HG03135 (cell line): ENCODE measurements around the gene RGS10.
"Not testable (repeated sequence)": the region's sequence is repeated elsewhere in the genome, so short reads cannot be mapped to it uniquely, and the experiment has no call there.

Experiments used
- ATAC-seq: cut with Tn5 transposase; IDR thresholded peaks from one replicate; pipeline ENCODE4 v1.9.1; 2021; ENCODE audit warnings: mild to moderate bottlenecking, moderate library complexity; ENCODE audit not compliant: unreplicated experiment

Gene RGS10

DNA sequence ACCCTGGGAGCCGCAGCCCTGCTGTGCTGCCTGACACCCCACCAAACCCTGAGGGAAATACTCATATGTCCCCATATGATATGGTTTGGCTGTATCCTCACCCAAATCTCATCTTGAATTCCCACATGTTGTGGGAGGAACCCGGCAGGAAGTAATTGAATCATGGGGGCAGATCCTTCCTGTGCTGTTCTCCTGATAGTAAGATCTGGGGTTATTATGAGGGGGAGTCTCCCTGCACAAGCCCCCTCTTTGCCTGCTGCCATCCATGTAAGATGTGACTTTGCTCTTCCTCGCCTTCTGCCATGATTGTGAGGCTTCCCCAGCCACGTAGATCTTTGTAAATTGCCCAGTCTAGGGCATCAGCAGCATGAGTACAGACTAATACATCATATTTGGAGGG, 68.7 kb downstream of the RGS10 start:
- ATAC-seq: no peak

GRCh38 chr10:119470920-119471702, 71.4 kb downstream of the RGS10 start:
- no peak for ATAC-seq

- no peak for ATAC-seq
Measured at GRCh38 chr10:119469846-119470245, 72.7 kb downstream of the RGS10 start.

DNA sequence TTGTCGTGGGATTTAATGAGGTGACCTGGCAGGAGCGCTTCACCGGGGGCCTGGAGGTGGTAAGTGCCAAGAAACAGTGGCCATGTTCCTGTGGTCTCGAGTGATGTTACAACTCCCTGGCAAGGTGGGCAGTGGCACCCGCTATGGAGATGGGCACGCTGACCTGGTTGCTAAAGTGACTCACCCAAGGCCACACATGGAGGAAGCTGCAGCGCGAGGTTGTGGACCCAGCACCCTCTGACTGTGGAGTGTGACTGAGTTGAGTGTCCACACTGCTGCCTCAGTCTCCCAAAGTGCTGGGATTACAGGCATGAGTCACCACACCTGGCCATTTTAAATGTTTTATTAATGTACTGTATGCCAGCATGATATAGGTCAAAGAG, 73.2 kb downstream of the RGS10 start:
- ATAC-seq: no peak

- ATAC-seq: no peak
Measured at GRCh38 chr10:119468542-119469324, 73.8 kb downstream of the RGS10 start.

GRCh38 chr10:119466655-119467054, 75.9 kb downstream of the RGS10 start:
- ATAC-seq: no peak

- no peak for ATAC-seq
Measured at GRCh38 chr10:119466076-119466475, 76.4 kb downstream of the RGS10 start.

DNA sequence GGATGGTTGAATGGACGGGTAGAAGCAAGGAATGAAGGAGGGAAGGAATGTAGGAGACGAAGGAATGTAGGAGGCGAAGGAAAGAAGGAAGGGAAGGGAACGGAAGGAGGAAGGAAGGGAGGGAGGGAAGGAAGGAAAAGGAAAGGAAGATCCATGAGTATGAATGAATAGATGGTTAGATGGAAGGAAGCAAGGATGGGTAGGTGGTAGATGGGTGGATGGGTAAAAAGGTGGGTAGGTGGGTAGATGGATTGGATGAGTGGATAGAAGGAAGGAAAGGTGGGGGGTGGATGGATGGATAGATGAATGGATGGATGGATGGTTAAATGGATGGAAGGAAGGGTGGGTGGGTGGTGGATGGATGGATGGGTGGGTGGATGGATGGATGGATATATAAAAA, 77.4 kb downstream of the RGS10 start:
- ATAC-seq: no peak

DNA sequence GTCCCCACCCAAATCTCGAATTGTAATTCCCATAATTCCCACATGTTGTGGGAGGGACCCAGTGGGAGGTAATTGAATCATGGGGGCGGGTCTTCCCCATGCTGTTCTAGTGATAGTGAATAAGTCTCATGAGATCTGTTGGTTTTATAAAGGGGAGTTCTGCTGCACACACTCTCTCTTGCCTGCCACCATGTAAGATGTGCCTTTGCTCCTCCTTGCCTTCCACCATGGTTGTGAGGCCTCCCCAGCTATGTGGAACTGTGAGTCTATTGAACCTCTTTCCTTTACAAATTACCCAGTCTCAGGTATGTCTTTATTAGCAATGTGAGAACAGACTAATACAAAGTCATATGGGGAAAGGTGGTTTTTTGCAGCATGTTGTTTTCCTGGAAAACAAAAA, 79.3 kb downstream of the RGS10 start:
- not testable (repeated sequence) for ATAC-seq

GRCh38 chr10:119462773-119463172, 79.7 kb downstream of the RGS10 start:
- no peak for ATAC-seq

- no peak for ATAC-seq
Measured at GRCh38 chr10:119461923-119462322, 80.6 kb downstream of the RGS10 start.

DNA sequence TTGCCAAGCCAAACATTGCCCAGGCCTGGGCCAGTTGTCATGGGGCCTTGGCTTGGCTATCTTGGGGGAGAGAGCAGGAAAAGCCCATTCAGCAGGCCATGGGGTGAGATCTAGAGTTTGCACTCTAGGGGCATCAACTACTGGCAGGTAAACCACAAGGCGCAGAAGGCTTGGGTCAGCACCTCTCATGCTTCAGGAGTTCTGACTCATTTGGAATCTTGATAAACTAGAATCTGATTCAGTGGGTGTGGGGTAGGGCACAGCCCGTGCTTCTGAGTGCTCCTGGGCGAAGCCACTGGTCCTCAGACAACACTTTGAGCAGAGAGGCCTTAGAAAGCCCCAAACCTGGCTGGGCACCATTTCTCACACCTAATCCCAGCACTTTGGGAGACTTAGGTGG, 81.1 kb downstream of the RGS10 start:
- ATAC-seq: peak; percentile 72

GRCh38 chr10:119460369-119461195, 81.9 kb downstream of the RGS10 start:
- no peak for ATAC-seq

GRCh38 chr10:119459681-119460340, 82.7 kb downstream of the RGS10 start:
- ATAC-seq: no peak

- no peak for ATAC-seq
Measured at GRCh38 chr10:119457966-119458766, 84.4 kb downstream of the RGS10 start.

GRCh38 chr10:119456435-119456810, 86.1 kb downstream of the RGS10 start:
- no peak for ATAC-seq

DNA sequence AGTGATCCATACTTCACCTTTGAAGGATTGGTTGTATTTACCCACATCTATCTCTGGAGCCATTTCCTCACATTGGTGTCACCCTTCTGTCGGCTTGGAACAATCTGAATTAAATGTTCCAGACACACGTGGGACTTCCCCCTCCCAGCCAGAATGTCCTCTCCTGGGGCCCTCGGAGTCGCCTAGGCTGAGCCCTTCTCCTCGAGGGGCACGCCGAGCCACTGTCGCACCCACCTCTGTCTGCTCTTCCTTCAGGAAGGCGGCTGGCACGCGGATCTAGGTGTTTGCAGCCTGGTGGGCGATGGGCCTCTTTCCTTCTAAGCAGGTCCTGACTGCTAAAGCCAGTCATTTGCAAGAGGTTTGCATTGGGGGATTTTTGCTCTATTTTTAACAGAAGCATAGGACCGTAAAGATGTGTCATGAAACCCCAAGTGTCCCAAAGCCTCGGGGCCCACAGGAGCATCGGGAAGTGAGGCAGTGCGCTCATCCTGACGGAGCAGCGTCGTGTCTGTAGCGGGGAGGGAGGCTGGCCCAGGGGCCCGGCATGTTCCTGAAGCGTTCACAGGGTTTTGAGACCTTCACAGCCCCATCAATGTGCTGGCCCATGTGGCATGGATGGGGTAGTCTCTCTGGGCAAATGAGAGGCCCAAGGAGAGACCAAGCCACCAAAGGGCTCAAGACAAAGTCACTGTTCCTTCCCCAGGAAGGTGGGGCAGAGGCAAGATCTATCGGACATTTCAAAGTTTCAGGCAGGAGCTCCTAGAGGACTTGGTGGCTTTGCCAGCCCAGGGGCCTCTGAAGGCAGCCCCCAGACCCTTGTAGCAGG, 86.7 kb downstream of the RGS10 start:
- ATAC-seq: no peak

- no peak for ATAC-seq
Measured at GRCh38 chr10:119454990-119455389, 87.5 kb downstream of the RGS10 start.

GRCh38 chr10:119454316-119454715, 88.2 kb downstream of the RGS10 start:
- ATAC-seq: no peak
